Activated T-cell treated with anti-CD3 and anti-CD28 coated beads for 24 hours (primary cell): ENCODE results near the gene CEND1.

Experiments used
- DNase-seq: peaks from one replicate; pipeline ENCODE4 v3.0.0-alpha.2; 2020; ENCODE audit warnings: low read depth

The CEND1 gene

GRCh38 chr11:794766-795633 is 5.1 kb upstream of the CEND1 start:
- no peak for DNase-seq

- DNase-seq: no peak
These were observed 4.3 kb upstream of the CEND1 start for GRCh38 chr11:794013-794765.

GRCh38 chr11:793556-793955 is 3.7 kb upstream of the CEND1 start:
- DNase-seq: no peak

GRCh38 chr11:792873-793272 is 3.0 kb upstream of the CEND1 start:
- no peak for DNase-seq

GRCh38 chr11:792535-792821 is 2.6 kb upstream of the CEND1 start:
- no peak for DNase-seq

GRCh38 chr11:791658-792534 is 2.0 kb upstream of the CEND1 start:
- DNase-seq: no peak

- DNase-seq: no peak
These were observed 1.1 kb upstream of the CEND1 start for GRCh38 chr11:790721-791564.

- no peak for DNase-seq
These were observed 643 bp downstream of the CEND1 start for GRCh38 chr11:788953-789940.

- no peak for DNase-seq
These were observed 1.8 kb downstream of the CEND1 start for GRCh38 chr11:788009-788640.

- no peak for DNase-seq
These were observed 2.7 kb downstream of the CEND1 start for GRCh38 chr11:787084-787675.

GRCh38 chr11:786235-787083 is 3.4 kb downstream of the CEND1 start:
- DNase-seq: no peak

GRCh38 chr11:783581-784015 is 6.3 kb downstream of the CEND1 start:
- DNase-seq: no peak

- no peak for DNase-seq
These were observed 7.4 kb downstream of the CEND1 start for GRCh38 chr11:782264-783174.

GRCh38 chr11:779955-780532 is 9.8 kb downstream of the CEND1 start:
- DNase-seq: no peak

GRCh38 chr11:778976-779954 is 10.6 kb downstream of the CEND1 start:
- no peak for DNase-seq
